GM23338 (cell line): Measurements from ENCODE around the gene COL6A3.

Source experiments
- CTCF ChIP-seq, 2 experiments: fragments of 200-600 bp in 1 of 2; sonication (generic) in 1 of 2; conservative IDR thresholded peaks; 2 replicates each; pipeline versions ENCODE4 v1.5.1 to v1.6.1; 2016 to 2017; ENCODE audit warnings: antibody characterized with exemption in 2 of 2, low read depth in 2 of 2, mild to moderate bottlenecking in 2 of 2, moderate library complexity in 1 of 2
- EZH2 ChIP-seq: fragments of 200-600 bp; sonication (generic); IDR thresholded peaks from one replicate; pipeline ENCODE4 v1.8.0; 2017; ENCODE audit warnings: antibody characterized with exemption, mild to moderate bottlenecking, low read depth; ENCODE audit not compliant: unreplicated experiment
- NANOG ChIP-seq: IDR thresholded peaks from 2 replicates; pipeline ENCODE4 v1.6.1; 2016; ENCODE audit warnings: antibody characterized with exemption, borderline replicate concordance
- POLR2AphosphoS5 ChIP-seq: IDR thresholded peaks from 2 replicates; pipeline ENCODE4 v1.6.1; 2016; ENCODE audit warnings: antibody characterized with exemption, low read depth
- REST ChIP-seq: IDR thresholded peaks from one replicate; pipeline ENCODE4 v1.6.1; 2018; ENCODE audit warnings: antibody characterized with exemption; ENCODE audit not compliant: unreplicated experiment

GRCh38 chr2:237448626-237449025 is 34.7 kb upstream of the COL6A3 start:
- TF ChIP-seq POLR2AphosphoS5 (no peak), EZH2 (no peak), CTCF (conservative IDR thresholded peaks at IDR 0.05; ENCODE audit: low read depth in 2 of 2) (no peak), REST (no peak), NANOG (no peak)
